Cardiac muscle cell (in vitro differentiated cells and primary cell): Measurements from ENCODE around the gene ZCCHC17. TPM values are rescaled to one million over a fixed set of nuclear protein-coding genes. Genes with fewer than 3 reads are reported as not detected.

Source experiments
- DNase-seq, 2 donors: peaks; one replicate each; pipeline versions ENCODE4 v3.0.0 to v3.0.0-alpha.2; 2010 to 2017; ENCODE audit warnings: low read depth in 1 of 2, low spot score in 1 of 2
- H3K27ac ChIP-seq: fragments of 200-600 bp; sonication (generic); 2 replicates; pipeline ENCODE4 v1.5.1; 2016
- H3K27me3 ChIP-seq: fragments of 200-600 bp; sonication (generic); 2 replicates; pipeline ENCODE4 v1.6.0; 2016; ENCODE audit warnings: control low read depth
- H3K36me3 ChIP-seq: fragments of 200-600 bp; sonication (generic); 2 replicates; pipeline ENCODE4 v1.5.1; 2016; ENCODE audit warnings: control low read depth
- H3K4me1 ChIP-seq: fragments of 200-600 bp; sonication (generic); 2 replicates; pipeline ENCODE4 v1.8.1; 2017; ENCODE audit warnings: low read depth, mild to moderate bottlenecking, mixed run types
- H3K4me3 ChIP-seq: fragments of 200-600 bp; sonication (generic); 2 replicates; pipeline ENCODE4 v1.5.1; 2016; ENCODE audit warnings: mild to moderate bottlenecking
- H3K9me3 ChIP-seq: fragments of 200-600 bp; sonication (generic); 2 replicates; pipeline ENCODE4 v1.5.1; 2017; ENCODE audit warnings: low read depth, mild to moderate bottlenecking, control low read depth
- polyA plus RNA-seq: library from polyadenylated mRNA; unstranded; fragments of >200 nt; fragmentation: Nextera tagmentation; extraction: Ambion mirVana; gene quantifications from 2 replicates; pipeline ENCODE4 v1.2.1, GENCODE V29; 2016
- total RNA-seq: library from RNA; depleted of rRNA; stranded (reverse); fragments of >200 nt; gene quantifications from 2 replicates; pipeline ENCODE4 v1.2.3, GENCODE V29; 2016
- TF ChIP-seq, protein P1 (sequence below): IDR thresholded peaks from 2 replicates; pipeline ENCODE4 v1.5.1; 2012; ENCODE audit warnings: low read depth, mild to moderate bottlenecking, low read length

ZCCHC17 gene
- total and polyA plus RNA-seq, 2 experiments from 2014 or later, result 40.7 to 74.4 TPM

DNA sequence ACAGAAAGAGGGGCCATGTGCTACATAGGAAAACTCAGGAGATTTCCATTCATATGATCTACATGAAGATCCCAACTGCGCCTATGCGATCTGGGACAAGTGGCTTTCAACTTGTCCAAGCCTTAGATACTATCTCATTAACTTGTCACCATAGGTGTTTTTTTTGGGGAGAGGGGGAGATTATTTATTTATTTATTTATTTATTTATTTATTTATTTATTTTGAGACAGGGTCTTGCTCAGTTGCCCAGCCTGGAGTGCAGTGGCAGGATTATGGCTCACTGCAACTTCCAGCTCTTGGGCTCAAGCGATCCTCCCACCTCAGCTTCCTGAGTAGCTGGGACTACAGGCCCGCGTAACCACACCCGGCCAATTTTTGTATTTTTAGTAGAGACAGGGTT is 64.8 kb downstream of the ZCCHC17 start:
- Histone ChIP-seq H3K4me1 (no peaks in the 10 kb centered on the region), H3K36me3 (peaks cover 25% of the 10 kb centered on the region), H3K27me3 (no peaks in the 10 kb centered on the region), H3K27ac (no peak overlapping the region), H3K9me3 (no peaks in the 10 kb centered on the region), H3K4me3 (no peak overlapping the region)
- DNase-seq, result no peak
- TF ChIP-seq, protein P1, sequence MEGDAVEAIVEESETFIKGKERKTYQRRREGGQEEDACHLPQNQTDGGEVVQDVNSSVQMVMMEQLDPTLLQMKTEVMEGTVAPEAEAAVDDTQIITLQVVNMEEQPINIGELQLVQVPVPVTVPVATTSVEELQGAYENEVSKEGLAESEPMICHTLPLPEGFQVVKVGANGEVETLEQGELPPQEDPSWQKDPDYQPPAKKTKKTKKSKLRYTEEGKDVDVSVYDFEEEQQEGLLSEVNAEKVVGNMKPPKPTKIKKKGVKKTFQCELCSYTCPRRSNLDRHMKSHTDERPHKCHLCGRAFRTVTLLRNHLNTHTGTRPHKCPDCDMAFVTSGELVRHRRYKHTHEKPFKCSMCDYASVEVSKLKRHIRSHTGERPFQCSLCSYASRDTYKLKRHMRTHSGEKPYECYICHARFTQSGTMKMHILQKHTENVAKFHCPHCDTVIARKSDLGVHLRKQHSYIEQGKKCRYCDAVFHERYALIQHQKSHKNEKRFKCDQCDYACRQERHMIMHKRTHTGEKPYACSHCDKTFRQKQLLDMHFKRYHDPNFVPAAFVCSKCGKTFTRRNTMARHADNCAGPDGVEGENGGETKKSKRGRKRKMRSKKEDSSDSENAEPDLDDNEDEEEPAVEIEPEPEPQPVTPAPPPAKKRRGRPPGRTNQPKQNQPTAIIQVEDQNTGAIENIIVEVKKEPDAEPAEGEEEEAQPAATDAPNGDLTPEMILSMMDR, result no peak

DNA sequence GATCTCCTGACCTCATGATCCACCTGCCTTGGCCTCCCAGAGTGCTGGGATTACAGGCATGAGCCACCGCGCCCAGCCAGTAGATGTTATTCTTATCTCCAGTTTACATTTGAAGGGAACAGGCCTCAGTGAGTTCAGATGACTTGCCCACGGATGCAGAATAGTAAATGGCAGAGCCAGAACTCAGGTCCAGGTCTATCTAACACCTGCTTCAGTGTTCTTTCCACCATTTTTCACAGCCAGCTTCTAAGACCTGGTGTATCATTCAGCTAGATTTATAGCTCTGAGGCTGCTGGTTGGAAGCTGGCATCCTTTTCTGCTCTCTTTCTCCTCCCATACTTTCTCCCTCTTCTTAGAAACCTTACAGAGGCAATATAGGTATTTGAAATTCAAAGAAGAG is 65.2 kb downstream of the ZCCHC17 start:
- H3K27me3 ChIP-seq, result no peaks in the 10 kb centered on the region
- peaks cover 29% of the 10 kb centered on the region for H3K36me3 ChIP-seq
- TF ChIP-seq, protein P1, result no peak
- no peak for DNase-seq
- H3K4me3 ChIP-seq, result no peak overlapping the region
- no peaks in the 10 kb centered on the region for H3K4me1 ChIP-seq
- no peaks in the 10 kb centered on the region for H3K9me3 ChIP-seq
- peak overlapping the region; percentile 62 for H3K27ac ChIP-seq

DNA sequence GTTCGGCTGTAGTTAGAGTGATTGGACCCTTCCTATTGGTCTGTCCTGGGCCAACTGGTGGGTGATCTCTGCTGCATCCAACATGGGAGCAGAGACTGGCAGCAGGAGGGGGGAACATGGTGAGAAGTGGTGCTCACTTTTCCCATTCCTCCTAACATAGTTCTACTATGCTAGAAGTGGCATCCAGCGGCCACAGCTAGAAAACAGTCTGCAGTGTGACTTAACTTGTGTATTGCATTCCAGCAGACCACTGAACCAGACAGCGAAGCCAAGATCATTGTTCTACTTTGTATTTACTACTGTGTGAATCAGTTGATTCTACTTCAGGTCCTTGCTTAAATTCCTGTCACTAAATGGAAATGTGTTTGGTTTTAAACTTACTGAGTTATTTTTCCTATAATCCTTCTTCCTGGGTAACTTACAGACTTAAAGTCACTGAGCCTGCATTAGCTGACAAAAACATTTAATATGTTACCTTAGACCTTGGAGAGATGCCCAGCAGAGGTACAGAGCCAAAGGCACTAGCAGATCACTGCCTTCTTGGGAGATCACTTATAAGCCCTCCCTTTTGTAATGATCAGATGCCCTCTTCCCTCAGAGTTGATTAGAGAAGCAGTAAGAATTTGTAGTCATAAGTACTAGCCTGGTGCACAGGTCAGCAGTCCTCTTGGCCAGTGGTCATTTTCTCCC is 67.9 kb downstream of the ZCCHC17 start:
- H3K4me3 ChIP-seq, result no peak overlapping the region

DNA sequence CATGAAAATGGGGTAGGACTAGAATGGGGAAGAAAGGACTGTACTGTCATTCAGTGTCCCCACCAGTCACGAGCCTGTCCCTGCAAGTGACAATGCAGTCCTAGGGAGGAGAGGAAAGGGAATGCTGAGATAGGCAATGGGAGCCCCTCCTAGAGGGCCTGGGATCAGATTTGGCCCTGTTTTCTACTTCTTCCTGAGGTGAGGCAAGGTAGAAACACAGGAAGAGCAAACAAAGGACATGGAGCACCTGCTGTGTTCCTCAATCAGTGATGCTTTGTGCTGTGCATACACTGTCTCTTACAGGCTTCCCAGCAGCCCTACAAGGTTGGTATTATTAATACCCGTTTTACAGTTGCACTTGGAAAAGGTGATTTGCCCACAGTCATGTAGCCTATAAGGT is 70.0 kb downstream of the ZCCHC17 start:
- H3K9me3 ChIP-seq, result no peaks in the 10 kb centered on the region
- no peak for DNase-seq
- peaks cover 36% of the 10 kb centered on the region for H3K4me1 ChIP-seq
- H3K27ac ChIP-seq, result peak overlapping the region; percentile 92
- H3K27me3 ChIP-seq, result no peaks in the 10 kb centered on the region
- no peak overlapping the region for H3K4me3 ChIP-seq
- peaks cover 29% of the 10 kb centered on the region for H3K36me3 ChIP-seq
- TF ChIP-seq, protein P1, result no peak

More for the DNA sequence above, 67.9 kb downstream of the ZCCHC17 start:
- Histone ChIP-seq H3K4me1 (peaks cover 15% of the 10 kb centered on the region), H3K9me3 (no peaks in the 10 kb centered on the region), H3K27ac (peak overlapping the region; percentile 54), H3K36me3 (peaks cover 33% of the 10 kb centered on the region), H3K27me3 (no peaks in the 10 kb centered on the region)
- no peak for DNase-seq
- TF ChIP-seq, protein P1, result no peak

DNA sequence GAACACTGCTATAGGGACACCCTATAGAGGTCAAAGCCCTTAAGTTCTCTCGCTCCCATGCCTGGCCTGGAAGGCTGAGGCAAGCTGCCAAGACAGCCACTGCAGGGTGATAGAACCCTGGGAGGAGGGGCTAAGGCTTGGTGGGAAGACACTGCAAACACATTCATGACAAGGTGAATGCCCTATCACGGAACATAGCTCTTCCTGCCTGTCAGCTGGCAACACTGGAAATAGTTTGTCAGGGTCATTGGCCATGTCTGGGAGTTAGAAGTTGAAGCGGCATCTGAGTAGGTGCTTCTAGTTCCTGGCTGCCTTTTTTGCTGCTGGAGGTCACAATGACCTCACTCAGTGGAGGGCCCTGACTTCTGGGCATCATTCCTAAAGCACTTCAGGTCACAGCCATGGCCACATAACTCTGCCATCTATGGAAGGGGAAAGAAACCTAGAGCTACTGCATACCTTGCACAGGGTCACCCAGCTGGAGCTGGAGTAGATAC is 71.8 kb downstream of the ZCCHC17 start:
- TF ChIP-seq, protein P1, result no peak
- Histone ChIP-seq H3K27me3 (no peaks in the 10 kb centered on the region), H3K4me1 (peaks cover 46% of the 10 kb centered on the region), H3K36me3 (peaks cover 29% of the 10 kb centered on the region), H3K9me3 (no peaks in the 10 kb centered on the region), H3K27ac (peak overlapping the region; percentile 92), H3K4me3 (no peak overlapping the region)
- peak in 1 of 2 donors; percentile 67 for DNase-seq
